Activated CD4-positive, alpha-beta T cell treated with anti-CD3 and anti-CD28 coated beads, Interleukin-2, amount 50 U/mL, for 48 hours (primary cell): Measurements from ENCODE around the gene NMT2.

Source experiments
- DNase-seq, 2 experiments: peaks; one replicate each; pipeline ENCODE4 v3.0.0-alpha.2; 2020

Gene NMT2

GRCh38 chr10:15088428-15089261, 79.8 kb downstream of the NMT2 start, which contains the start of gene ACBD7:
ACBD7 (minus strand) TSS chr10:15088776; CDS start chr10:15088728, 48 bp downstream.
- peak; percentile 79 to 83 for DNase-seq

DNA sequence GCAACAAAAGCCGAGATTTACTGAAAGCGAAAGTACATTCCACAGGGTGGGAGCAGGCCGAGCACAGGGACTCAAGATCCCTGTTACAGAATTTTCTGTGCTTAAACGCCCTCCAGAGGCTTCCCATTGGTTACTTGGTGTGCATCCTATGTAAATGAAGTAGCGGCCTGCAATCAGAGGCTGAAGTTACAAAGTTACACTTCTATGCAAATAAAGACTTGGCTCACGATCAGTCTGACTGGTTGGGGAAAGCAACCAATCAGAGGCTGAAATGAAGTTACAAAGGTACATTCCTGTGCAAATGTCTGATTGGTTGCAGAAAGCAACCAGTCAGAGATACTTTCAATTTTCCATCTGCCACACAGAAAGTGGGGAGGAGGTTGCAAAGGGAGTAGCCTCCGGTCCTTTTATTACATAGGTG, 84.0 kb downstream of the NMT2 start:
- DNase-seq, result no peak

DNA sequence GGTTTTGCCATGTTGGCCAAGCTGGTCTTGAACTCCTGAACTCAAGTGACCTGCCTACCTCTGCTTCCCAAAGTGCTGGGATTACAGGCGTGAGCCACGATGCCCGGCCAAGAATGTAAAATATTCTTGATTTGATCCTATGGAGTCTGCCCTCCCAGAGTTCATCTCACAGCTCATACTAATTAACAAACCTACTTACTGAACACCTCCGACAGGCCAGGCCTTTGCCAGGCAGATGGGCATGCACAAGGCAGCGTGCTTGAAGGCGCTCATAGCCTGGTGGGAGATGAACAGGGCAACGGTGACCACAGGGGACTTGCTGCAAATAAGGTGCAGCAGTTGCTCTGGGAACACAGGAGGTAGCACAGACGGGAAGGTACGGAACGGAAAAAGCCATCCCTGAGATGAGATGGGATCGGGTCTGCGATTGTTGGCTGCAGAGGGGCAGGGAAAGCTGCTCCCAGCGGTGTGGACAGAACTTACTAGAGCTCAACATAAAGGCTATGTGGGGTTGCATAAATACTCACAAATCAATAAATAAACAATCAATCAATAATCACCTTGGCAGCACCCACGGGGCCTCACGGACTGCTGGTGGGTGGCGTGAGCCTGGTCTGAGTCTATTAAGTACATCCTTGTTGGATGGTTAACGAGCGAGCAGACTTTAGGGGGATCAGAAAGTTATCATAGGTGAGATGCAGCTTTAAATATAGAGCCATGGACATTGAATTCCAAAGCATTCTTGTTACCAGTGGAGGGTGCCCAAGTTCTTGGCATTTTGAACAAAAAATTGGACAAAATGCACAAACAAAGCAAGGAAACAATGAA, 84.6 kb downstream of the NMT2 start:
- DNase-seq, result no peak

DNA sequence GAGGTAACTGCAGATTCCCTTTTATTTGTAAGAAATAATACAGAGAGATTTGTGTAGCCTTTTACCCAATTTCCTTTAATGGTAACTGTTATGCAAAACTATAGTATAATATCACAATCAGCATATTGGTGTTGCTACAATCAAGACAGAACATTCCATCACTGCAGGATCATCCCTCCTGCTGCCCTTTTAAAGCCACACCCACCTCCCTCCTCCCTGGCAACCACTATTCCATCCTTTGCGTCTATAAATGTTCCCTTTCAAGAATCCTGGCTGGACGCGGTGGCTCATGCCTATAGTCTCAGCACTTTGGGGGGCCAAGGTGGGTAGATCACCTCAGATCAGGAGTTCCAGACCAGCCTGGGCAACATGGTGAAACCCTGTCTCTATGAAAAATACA, 93.1 kb downstream of the NMT2 start:
- no peak for DNase-seq

DNA sequence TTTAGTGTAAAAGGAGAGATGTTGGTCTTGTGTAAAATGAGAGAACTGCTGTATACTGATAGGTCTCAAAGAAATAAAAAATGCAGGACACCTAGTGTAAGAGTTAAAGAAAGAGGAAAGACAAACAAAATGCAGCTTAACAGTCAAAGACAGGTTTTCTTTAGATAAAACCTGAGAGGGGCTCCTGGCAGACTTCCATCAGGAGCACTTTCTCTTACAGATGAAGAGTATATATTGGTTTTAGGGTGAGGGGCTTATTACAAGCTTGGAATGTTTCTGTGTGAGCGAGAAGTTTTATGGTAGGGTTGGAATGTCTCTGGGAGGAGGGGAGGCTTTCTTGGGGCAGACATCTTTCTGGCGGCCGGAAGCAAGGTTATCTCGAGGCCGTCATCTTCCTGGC, 96.1 kb downstream of the NMT2 start:
- DNase-seq, result no peak

DNA sequence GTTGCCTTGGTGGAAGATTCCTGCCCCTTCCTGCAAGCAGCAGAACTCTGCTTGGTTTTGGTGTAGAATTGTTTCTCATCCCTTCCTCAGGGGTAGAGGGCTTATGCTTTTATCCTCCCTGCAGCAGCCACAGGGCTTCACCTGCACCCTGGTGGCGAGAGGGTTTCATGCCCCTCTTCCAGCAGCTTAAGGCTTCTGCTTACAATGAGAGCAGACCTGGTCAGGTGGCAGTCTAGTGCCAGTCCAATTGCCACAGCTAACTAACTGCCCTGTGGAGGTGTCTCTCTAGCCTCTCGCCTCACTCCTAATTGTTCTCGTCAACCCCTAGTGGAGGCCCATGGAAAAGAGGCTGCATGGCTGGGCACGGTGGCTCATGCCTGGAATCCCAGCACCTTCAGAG, 99.3 kb downstream of the NMT2 start:
- no peak for DNase-seq

- no peak for DNase-seq
These were observed 99.7 kb downstream of the NMT2 start for GRCh38 chr10:15068802-15069201.

- no peak for DNase-seq
These were observed 101.3 kb downstream of the NMT2 start for GRCh38 chr10:15067154-15067553.

DNA sequence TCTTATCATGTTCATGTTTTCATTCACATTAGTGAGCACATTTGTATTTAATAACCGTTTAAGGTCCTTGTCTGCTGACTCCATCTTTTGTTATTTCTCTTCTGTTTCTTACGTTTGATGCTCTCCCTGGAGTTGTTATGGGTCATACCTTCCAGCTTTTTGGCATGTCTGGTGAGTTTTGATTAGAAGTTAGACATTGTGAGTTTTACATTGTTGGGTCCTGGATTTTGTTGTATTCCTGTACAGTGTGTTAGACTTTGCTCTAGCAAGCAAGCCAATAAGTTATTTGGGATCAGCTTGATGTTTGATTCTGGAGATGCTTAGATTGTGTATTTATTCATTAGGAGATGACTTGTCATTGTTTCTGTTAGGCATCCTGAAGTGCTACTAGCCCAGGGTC, 107.9 kb downstream of the NMT2 start:
- DNase-seq, result no peak

GRCh38 chr10:15059914-15060313, 108.6 kb downstream of the NMT2 start:
- no peak for DNase-seq

GRCh38 chr10:15058689-15059088, 109.8 kb downstream of the NMT2 start:
- no peak for DNase-seq
